Stimulated activated CD4-positive, alpha-beta T cell treated with anti-CD3 and anti-CD28 coated beads, Interleukin-12 subunit alpha, Interleukin-12 subunit beta, amount 100 ng/mL, for 24 hours (primary cell): Measurements from ENCODE around the gene CAP2.
"Not testable (repeated sequence)": the region's sequence is repeated elsewhere in the genome, so short reads cannot be mapped to it uniquely, and the experiment has no call there.

Source experiments
- DNase-seq, 2 experiments: peaks; one replicate each; pipeline ENCODE4 v3.0.0-alpha.2; 2020; ENCODE audit warnings: low read depth in 2 of 2

CAP2 gene

GRCh38 chr6:17581282-17581681 lies 187.9 kb downstream of the CAP2 start:
- DNase-seq: not testable (repeated sequence)

- no peak for DNase-seq
Measured at GRCh38 chr6:17583811-17584210, 190.4 kb downstream of the CAP2 start.

GRCh38 chr6:17584241-17584803 lies 190.9 kb downstream of the CAP2 start:
- DNase-seq: no peak

- DNase-seq: no peak
Measured at GRCh38 chr6:17585766-17586490, 192.5 kb downstream of the CAP2 start.

- DNase-seq: not testable (repeated sequence)
Measured at GRCh38 chr6:17586623-17587022, 193.2 kb downstream of the CAP2 start.

- DNase-seq: no peak
Measured at GRCh38 chr6:17588011-17588410, 194.6 kb downstream of the CAP2 start.

GRCh38 chr6:17589406-17590096 lies 196.2 kb downstream of the CAP2 start:
- no peak for DNase-seq

- no peak for DNase-seq
Measured at GRCh38 chr6:17591287-17591686, 197.9 kb downstream of the CAP2 start.

- no peak for DNase-seq
Measured at GRCh38 chr6:17593246-17593645, 199.9 kb downstream of the CAP2 start.

- DNase-seq: no peak
Measured at GRCh38 chr6:17596085-17596484, 202.7 kb downstream of the CAP2 start.

- peak; percentile 94 to 96 for DNase-seq
Measured at GRCh38 chr6:17599877-17600526, 206.6 kb downstream of the CAP2 start, which contains the start of gene FAM8A1. TSS of gene FAM8A1 (plus strand) at chr6:17600302. CDS start at chr6:17600410, 108 bp downstream.

GRCh38 chr6:17600527-17601385 lies 207.4 kb downstream of the CAP2 start:
- peak in 1 of 2 experiments; percentile 20 for DNase-seq

GRCh38 chr6:17601386-17601703 lies 207.9 kb downstream of the CAP2 start:
- DNase-seq: no peak

- DNase-seq: no peak
Measured at GRCh38 chr6:17602888-17603287, 209.5 kb downstream of the CAP2 start.

- no peak for DNase-seq
Measured at GRCh38 chr6:17606606-17607005, 213.2 kb downstream of the CAP2 start.
